Ovary (tissue), 9 donors: Measurements from ENCODE around the gene MICAL2. TPM values are rescaled to one million over a fixed set of nuclear protein-coding genes. Genes with fewer than 3 reads are reported as not detected.
A peak's percentile ranks its signal among the peaks of the same experiment; 100 is the strongest.

Experiments used
- DNase-seq, 5 donors: peaks; one replicate each; pipeline ENCODE4 v3.0.0-alpha.2; 2019 to 2020
- H3K27ac ChIP-seq, 2 donors: fragments of 200-600 bp; one replicate each; pipeline versions ENCODE4 v1.5.1 to v1.8.0; 2019 to 2022
- H3K27me3 ChIP-seq: fragments of 200-600 bp; one replicate; pipeline ENCODE4 v1.8.0; 2022
- H3K36me3 ChIP-seq: fragments of 200-600 bp; sonication (generic); one replicate; pipeline ENCODE4 v1.5.1; 2019
- H3K4me1 ChIP-seq: one replicate; pipeline ENCODE4 v1.8.1; 2013; ENCODE audit warnings: mild to moderate bottlenecking, moderate library complexity; ENCODE audit not compliant: insufficient read depth
- H3K4me3 ChIP-seq: fragments of 200-600 bp; sonication (generic); one replicate; pipeline ENCODE4 v1.5.1; 2017
- H3K9me3 ChIP-seq, 2 donors: fragments of 200-600 bp in 1 of 2; sonication (generic) in 1 of 2; one replicate each; pipeline versions ENCODE4 v1.5.1 to v1.8.1; 2013 to 2019; ENCODE audit warnings: mild to moderate bottlenecking in 1 of 2, moderate library complexity in 1 of 2
- EP300 ChIP-seq: sonication (generic); formaldehyde crosslinking; IDR thresholded peaks from one replicate; pipeline ENCODE4 v1.6.1; 2017; ENCODE audit warnings: antibody characterized with exemption
- POLR2A ChIP-seq: fragments of 450-650 bp; IDR thresholded peaks from one replicate; pipeline ENCODE4 v1.6.1; 2017; ENCODE audit warnings: antibody characterized with exemption, mild to moderate bottlenecking, moderate library complexity
- WGBS, 3 donors: extraction: QIAGEN DNeasy Blood & Tissue Kit in 1 of 3; methylation state at CpG; one replicate each; pipeline versions ENCODE4 v1.1.5 to v1.1.7; 2013 to 2017; 5-methylcytosine and 5-hydroxymethylcytosine counted together
- intact Hi-C, 4 donors: fragments of 100-400 bp; cut with DNase I; formaldehyde crosslinking; loops; one replicate each; pipeline versions ENCODE4 v1.11.0 to v1.15.1; 2022 to 2023
- polyA plus RNA-seq, 2 donors: library from polyadenylated mRNA; stranded (reverse); fragments of 200-250 nt in 1 of 2; fragments of 350-450 nt in 1 of 2; fragmentation: Illumina TruSeq in 1 of 2; extraction: RNeasy Lipid Tissue Mini Kit (QIAGEN cat#74804) in 1 of 2; gene quantifications; one replicate each; pipeline ENCODE4 v1.2.3, GENCODE V29; 2013 to 2014
- total RNA-seq, 7 donors: library from RNA; depleted of rRNA in 2 of 7; stranded (reverse); fragments of >200 nt in 2 of 7; fragmentation: NEBNext Ultra II Directional in 3 of 7; extraction: Animal tissue kit (Norgen Biotek cat#: 25700) in 3 of 7; gene quantifications; one replicate each; pipeline versions ENCODE4 v1.1.0 to v1.2.4, GENCODE V29; 2016 to 2023
- TF ChIP-seq, protein P1 (sequence below), 3 donors: fragments of 450-650 bp in 2 of 3; fragments of 200-600 bp in 1 of 3; IDR thresholded peaks; one replicate each; pipeline versions ENCODE4 v1.5.1 to v1.8.0; 2016 to 2022; ENCODE audit warnings: antibody characterized with exemption in 3 of 3, mild to moderate bottlenecking in 1 of 3
- donor health status: DM: no; HTN: no; CAD: no; lungs with moderate emphysema.
- donor health status: DM: no; HTN: no; CAD: no.
- donor health status: Bipolar disorder and iron deficiency.
- donor health status: DM: yes; HTN: yes; CAD: no.
- donor health status: DM: no; HTN: no; CAD: no.
- donor health status: DM: yes; HTN: yes; CAD: no.

Gene MICAL2
- total and polyA plus RNA-seq, 9 donors = 10.7 to 73.6 (median 32.5) TPM

- no peaks in the 10 kb centered on the region for H3K27me3 ChIP-seq
- intact Hi-C loops = no loop called here
- peaks cover 5% of the 10 kb centered on the region for H3K4me1 ChIP-seq
- no peaks in the 10 kb centered on the region for H3K36me3 ChIP-seq
- whole genome bisulfite sequencing, 3 donors = 51 to 65% (median 64%) methylated on average over 5 of the region's 5 CpGs
- no peaks in the 10 kb centered on the region for H3K9me3 ChIP-seq
- no peak overlapping the region for H3K27ac ChIP-seq
- DNase-seq = no peak
- H3K4me3 ChIP-seq = no peak overlapping the region
- no peak for TF ChIP-seq EP300
- TF ChIP-seq POLR2A = no peak
- TF ChIP-seq, protein P1, sequence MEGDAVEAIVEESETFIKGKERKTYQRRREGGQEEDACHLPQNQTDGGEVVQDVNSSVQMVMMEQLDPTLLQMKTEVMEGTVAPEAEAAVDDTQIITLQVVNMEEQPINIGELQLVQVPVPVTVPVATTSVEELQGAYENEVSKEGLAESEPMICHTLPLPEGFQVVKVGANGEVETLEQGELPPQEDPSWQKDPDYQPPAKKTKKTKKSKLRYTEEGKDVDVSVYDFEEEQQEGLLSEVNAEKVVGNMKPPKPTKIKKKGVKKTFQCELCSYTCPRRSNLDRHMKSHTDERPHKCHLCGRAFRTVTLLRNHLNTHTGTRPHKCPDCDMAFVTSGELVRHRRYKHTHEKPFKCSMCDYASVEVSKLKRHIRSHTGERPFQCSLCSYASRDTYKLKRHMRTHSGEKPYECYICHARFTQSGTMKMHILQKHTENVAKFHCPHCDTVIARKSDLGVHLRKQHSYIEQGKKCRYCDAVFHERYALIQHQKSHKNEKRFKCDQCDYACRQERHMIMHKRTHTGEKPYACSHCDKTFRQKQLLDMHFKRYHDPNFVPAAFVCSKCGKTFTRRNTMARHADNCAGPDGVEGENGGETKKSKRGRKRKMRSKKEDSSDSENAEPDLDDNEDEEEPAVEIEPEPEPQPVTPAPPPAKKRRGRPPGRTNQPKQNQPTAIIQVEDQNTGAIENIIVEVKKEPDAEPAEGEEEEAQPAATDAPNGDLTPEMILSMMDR (IDR thresholded peaks at IDR 0.05) = no peak
Measured at GRCh38 chr11:12106101-12106500, 4.3 kb upstream of the MICAL2 start.

DNA sequence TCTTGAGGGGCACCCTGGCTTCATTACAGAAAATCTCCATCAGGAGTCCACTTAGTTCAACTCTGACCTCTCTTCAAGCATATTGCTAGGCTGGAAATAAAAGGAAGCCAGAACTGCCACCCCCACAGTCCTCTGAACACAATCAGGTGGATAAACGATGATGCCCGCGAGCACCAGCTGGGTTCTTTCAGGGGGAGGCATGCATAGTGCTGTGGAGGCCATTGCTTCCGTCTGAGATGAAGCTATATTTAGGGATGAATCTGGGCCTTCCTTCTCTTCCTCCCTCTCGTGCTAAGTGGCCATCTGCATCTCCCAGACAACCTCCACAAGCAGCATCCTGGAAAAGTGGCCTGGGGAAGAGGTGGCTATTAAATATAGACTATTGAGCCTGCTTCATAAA, 3.9 kb upstream of the MICAL2 start:
- 38 to 55% (median 39%) methylated on average over 5 of the region's 5 CpGs for WGBS, 3 donors
- no peak for DNase-seq
- Histone ChIP-seq H3K27me3 (no peaks in the 10 kb centered on the region), H3K4me1 (peaks cover 5% of the 10 kb centered on the region), H3K27ac (no peak overlapping the region), H3K9me3 (no peaks in the 10 kb centered on the region), H3K4me3 (no peak overlapping the region), H3K36me3 (no peaks in the 10 kb centered on the region)
- TF ChIP-seq EP300 (no peak), POLR2A (no peak)
- TF ChIP-seq, protein P1 (IDR thresholded peaks at IDR 0.05) = no peak
- intact Hi-C loops = no loop called here

DNA sequence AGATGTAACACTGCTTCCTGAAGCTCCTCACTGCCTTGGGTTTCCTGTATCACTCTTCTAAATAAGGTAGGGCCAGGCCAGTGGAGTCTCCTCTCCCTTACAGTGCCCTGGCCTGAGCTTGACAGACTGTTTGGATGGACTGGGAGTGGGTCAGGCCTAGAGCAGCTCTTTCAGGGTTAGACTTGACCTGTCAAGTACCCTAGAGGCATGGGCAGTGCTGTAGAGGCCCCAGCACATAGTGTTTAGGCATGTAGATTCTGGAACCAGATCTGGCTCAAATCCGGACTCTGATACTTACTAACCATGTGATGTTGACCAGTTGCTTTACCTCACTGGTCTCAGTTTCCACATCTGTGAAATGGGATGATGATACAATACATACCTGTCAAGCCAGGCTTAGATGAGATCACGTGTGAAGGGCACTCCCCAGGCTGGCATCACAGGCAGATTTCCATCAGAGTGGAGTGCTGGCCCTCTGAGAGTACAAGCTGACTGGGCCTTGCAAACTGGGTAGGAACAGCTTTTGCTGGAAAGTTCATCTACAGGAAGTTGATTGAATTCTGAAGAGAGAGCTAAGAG, 1.4 kb upstream of the MICAL2 start:
- H3K36me3 ChIP-seq = no peaks in the 10 kb centered on the region
- TF ChIP-seq, protein P1 (IDR thresholded peaks at IDR 0.05) = no peak
- TF ChIP-seq POLR2A (no peak), EP300 (no peak)
- H3K9me3 ChIP-seq = no peaks in the 10 kb centered on the region
- H3K27ac ChIP-seq = no peak overlapping the region
- peaks cover 4% of the 10 kb centered on the region for H3K4me1 ChIP-seq
- WGBS, 3 donors = 94 to 98% (median 95%) methylated on average over 2 of the region's 2 CpGs
- no peak overlapping the region for H3K4me3 ChIP-seq
- intact Hi-C loops = no loop called here
- no peaks in the 10 kb centered on the region for H3K27me3 ChIP-seq
- DNase-seq = no peak

- no peak for TF ChIP-seq POLR2A
- TF ChIP-seq, protein P1 (IDR thresholded peaks at IDR 0.05) = no peak
- no peak for TF ChIP-seq EP300
- H3K9me3 ChIP-seq = no peaks in the 10 kb centered on the region
- peak overlapping the region in 1 of 2 donors; percentile 66 for H3K27ac ChIP-seq
- peaks cover 4% of the 10 kb centered on the region for H3K4me1 ChIP-seq
- DNase-seq = no peak
- intact Hi-C loops = loop anchor here in 2 of 4 donors (10.0 kb wide), 2 partner anchors 115 to 125 kb away; no protein-coding TSS in a partner anchor
- 38 to 44% (median 41%) methylated on average over 7 of the region's 7 CpGs for WGBS, 3 donors
- no peaks in the 10 kb centered on the region for H3K36me3 ChIP-seq
- peak overlapping the region; percentile 72 for H3K4me3 ChIP-seq
- no peaks in the 10 kb centered on the region for H3K27me3 ChIP-seq
Measured at GRCh38 chr11:12109591-12110196, 696 bp upstream of the MICAL2 start.
